ENCODE data around the gene STUB1.
"Not testable (repeated sequence)": the region's sequence is repeated elsewhere in the genome, so short reads cannot be mapped to it uniquely, and the experiment has no call there.

The STUB1 gene

GRCh38 chr16:710500-711075 is 30.4 kb downstream of the STUB1 start:
- no peak overlapping the region for H3K4me3 ChIP-seq (replicated peaks; ENCODE audit: low read depth, low read length)
- DNase-seq (ENCODE audit: low read depth), result no peak

DNA sequence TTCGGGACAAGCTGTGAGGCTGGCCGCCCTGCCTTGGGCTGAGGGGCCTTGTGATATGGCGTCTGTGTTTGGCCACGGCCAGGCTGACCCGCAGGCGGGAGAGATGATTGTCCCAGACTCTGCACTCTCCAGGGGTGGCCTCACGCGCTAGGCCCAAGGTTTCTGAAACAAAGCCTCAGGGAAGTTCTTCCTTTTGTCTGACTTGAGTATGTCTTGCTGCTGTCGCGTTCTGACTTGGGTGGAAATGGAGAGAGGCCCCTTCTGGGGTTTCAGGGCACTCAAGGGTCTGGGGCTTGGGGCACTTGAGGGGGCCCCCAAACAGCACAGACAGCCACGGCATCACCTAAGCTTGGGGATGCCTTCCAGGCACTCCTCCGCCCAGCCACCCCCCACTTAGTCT is 30.9 kb downstream of the STUB1 start:
- no peak for TF ChIP-seq CTCF (IDR thresholded peaks at IDR 0.05; ENCODE audit: low read length, missing control alignments)
- H3K4me3 ChIP-seq (replicated peaks; ENCODE audit: low read depth, low read length), result no peak overlapping the region
- DNase-seq (ENCODE audit: low read depth), result no peak

More at GRCh38 chr16:710500-711075, 30.4 kb downstream of the STUB1 start:
- no peak for TF ChIP-seq CTCF (IDR thresholded peaks at IDR 0.05; ENCODE audit: low read length, missing control alignments)

DNA sequence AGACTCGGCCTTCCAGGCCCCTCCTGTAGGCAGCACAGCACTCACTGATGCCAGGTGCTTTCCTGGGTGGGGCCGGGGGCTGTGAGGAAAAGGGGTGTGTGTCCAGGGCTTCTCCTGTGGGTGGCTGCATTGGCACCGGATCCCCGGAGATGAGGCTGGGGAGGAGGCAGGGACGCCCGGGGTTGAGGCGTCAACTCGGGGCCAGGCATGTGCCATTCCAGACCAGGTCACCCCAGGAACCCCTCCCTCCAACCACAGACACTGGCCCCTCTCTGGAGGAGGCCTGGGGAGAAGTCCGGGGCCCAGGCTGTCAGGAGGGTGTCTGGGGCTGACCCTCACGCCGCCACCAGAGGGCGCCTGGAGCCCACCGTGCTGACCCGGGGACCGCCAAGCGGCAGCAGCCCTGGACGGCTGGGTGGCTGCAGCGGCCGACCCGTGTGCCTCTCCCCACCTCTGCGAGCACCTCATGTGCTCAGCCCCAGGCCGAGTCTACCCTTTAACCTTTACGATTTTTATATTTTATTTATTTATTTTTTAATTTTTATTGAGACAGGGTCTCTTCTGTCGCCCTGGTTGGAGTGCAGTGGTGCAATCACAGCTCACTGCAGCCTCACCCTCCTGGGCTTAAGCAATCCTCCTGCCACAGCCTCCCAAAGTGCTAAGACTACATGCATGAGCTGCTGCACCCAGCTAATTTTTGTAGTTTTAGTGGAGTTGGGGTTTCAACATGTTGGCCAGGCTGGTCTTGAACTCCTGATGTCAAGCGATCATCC is 31.5 kb downstream of the STUB1 start:
- DNase-seq (ENCODE audit: low read depth), result peak; percentile 69
- H3K4me3 ChIP-seq (replicated peaks; ENCODE audit: low read depth, low read length), result no peak overlapping the region
- TF ChIP-seq CTCF (IDR thresholded peaks at IDR 0.05; ENCODE audit: low read length, missing control alignments), result peak; percentile 69

DNA sequence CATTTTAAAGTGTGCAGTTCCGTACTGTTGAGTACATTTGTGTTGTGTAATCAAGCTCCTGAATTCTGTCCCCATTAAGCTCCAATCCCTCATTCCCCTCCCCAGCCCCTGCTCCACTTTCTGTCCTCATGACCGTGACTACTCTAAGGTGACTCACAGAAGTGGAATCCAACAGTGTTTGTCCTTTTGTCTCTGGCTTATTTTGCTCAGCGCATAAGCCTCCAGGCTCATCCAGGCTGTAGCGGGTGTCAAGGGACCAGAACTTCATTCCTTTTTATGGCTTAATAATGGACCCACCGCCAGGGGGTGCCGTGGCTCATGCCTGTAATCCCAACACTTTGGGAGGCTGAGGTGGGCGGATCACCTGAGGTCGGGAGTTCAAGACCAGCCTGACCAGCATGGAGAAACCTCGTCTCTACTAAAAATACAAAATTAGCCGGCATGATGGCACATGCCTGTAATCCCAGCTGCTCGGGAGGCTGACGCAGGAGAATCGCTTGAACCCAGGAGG is 32.6 kb downstream of the STUB1 start:
- DNase-seq (ENCODE audit: low read depth), result peak; percentile 95
- TF ChIP-seq CTCF (IDR thresholded peaks at IDR 0.05; ENCODE audit: low read length, missing control alignments), result peak; percentile 45
- not testable (repeated sequence) for H3K4me3 ChIP-seq (replicated peaks; ENCODE audit: low read depth, low read length)

GRCh38 chr16:714079-714478 is 33.9 kb downstream of the STUB1 start:
- TF ChIP-seq CTCF (IDR thresholded peaks at IDR 0.05; ENCODE audit: low read length, missing control alignments), result no peak
- H3K4me3 ChIP-seq (replicated peaks; ENCODE audit: low read depth, low read length), result no peak overlapping the region

GRCh38 chr16:714558-715476 is 34.6 kb downstream of the STUB1 start, which contains the start of gene METRN:
Gene METRN, plus strand, starts transcription at chr16:715118. Its CDS starts 172 bp downstream, at chr16:715290.
- DNase-seq (ENCODE audit: low read depth), result peak; percentile 85
- no peak for TF ChIP-seq CTCF (IDR thresholded peaks at IDR 0.05; ENCODE audit: low read length, missing control alignments)
- peak within 1 kb of the TSS; percentile 54 for H3K4me3 ChIP-seq (replicated peaks; ENCODE audit: low read depth, low read length)

More at GRCh38 chr16:714079-714478, 33.9 kb downstream of the STUB1 start:
- DNase-seq (ENCODE audit: low read depth), result no peak
